AG04449 (cell line): ENCODE results near the gene PRRG3.

Experiments
- CTCF ChIA-PET: fragments of 350-600 bp; formaldehyde crosslinking; extraction: SDS; loops from one replicate; lab custom pipeline; 2021; ENCODE audit warnings: antibody characterized with exemption; lab: Yijun Ruan, JAX
- POLR2A ChIA-PET: fragments of 400-600, 350-600 bp; formaldehyde crosslinking; extraction: SDS; loops from one replicate; lab custom pipeline; 2020; ENCODE audit warnings: antibody characterized with exemption, inconsistent platforms; lab: Yijun Ruan, JAX
- DNase-seq: peaks from one replicate; pipeline ENCODE4 v3.0.0-alpha.2; 2010; ENCODE audit warnings: low read depth, low spot score
- H3K4me3 ChIP-seq: 2 replicates; pipeline ENCODE4 v1.5.1; 2011; ENCODE audit warnings: low read depth, mild to moderate bottlenecking, control low read depth, low read length
- CTCF ChIP-seq: IDR thresholded peaks from one replicate; pipeline ENCODE4 v1.5.1; 2011; ENCODE audit warnings: mild to moderate bottlenecking, moderate library complexity, low read length, control low read depth, inconsistent platforms; ENCODE audit not compliant: insufficient read depth; ENCODE audit errors: missing control alignments

PRRG3 gene

GRCh38 chrX:151711787-151712186 lies 16.5 kb downstream of the PRRG3 start:
- no peak for TF ChIP-seq CTCF
- no peak for DNase-seq
- ChIA-PET POLR2A (no interaction called here), CTCF (interaction anchor here (1.2 kb wide), 1 partner anchor 925 kb away, joined by 3 read pairs; no protein-coding TSS in a partner anchor)
- no peak overlapping the region for H3K4me3 ChIP-seq

- TF ChIP-seq CTCF, result no peak
Measured at GRCh38 chrX:151712253-151712652, 17.0 kb downstream of the PRRG3 start.

GRCh38 chrX:151713849-151714248 lies 18.6 kb downstream of the PRRG3 start:
- no peak overlapping the region for H3K4me3 ChIP-seq
- TF ChIP-seq CTCF, result peak; percentile 40
- DNase-seq, result no peak
- POLR2A ChIA-PET, result no interaction called here
- CTCF ChIA-PET, result interaction anchor here (1.5 kb wide), 1 partner anchor 9 kb away, joined by 4 read pairs; no protein-coding TSS in a partner anchor

More at GRCh38 chrX:151712253-151712652, 17.0 kb downstream of the PRRG3 start:
- no peak overlapping the region for H3K4me3 ChIP-seq
- ChIA-PET CTCF (no interaction called here), POLR2A (no interaction called here)
- no peak for DNase-seq

- TF ChIP-seq CTCF, result no peak
- DNase-seq, result no peak
- ChIA-PET POLR2A (no interaction called here), CTCF (interaction anchor here (1.5 kb wide), 1 partner anchor 8 kb away, joined by 4 read pairs; no protein-coding TSS in a partner anchor)
- no peak overlapping the region for H3K4me3 ChIP-seq
Measured at GRCh38 chrX:151714362-151714761, 19.1 kb downstream of the PRRG3 start.

GRCh38 chrX:151715752-151716151 lies 20.5 kb downstream of the PRRG3 start, which contains the start of gene FATE1:
TSS of gene FATE1 (plus strand) at chrX:151716035. CDS start at chrX:151716120, 85 bp downstream.
- TF ChIP-seq CTCF, result no peak
- ChIA-PET CTCF (no interaction called here), POLR2A (no interaction called here)
- no peak for DNase-seq
- no peak within 1 kb of the TSS for H3K4me3 ChIP-seq

GRCh38 chrX:151722241-151722846 lies 27.1 kb downstream of the PRRG3 start:
- TF ChIP-seq CTCF, result peak; percentile 65
- POLR2A ChIA-PET, result no interaction called here
- DNase-seq, result no peak
- H3K4me3 ChIP-seq, result no peak overlapping the region
- CTCF ChIA-PET, result interaction anchor here (0.9 to 2.7 kb wide), 3 partner anchors 8 to 914 kb away, joined by 3 to 18 read pairs (median 4); no protein-coding TSS in a partner anchor
